ENCODE measurements around the gene MMEL1.

The MMEL1 gene

DNA sequence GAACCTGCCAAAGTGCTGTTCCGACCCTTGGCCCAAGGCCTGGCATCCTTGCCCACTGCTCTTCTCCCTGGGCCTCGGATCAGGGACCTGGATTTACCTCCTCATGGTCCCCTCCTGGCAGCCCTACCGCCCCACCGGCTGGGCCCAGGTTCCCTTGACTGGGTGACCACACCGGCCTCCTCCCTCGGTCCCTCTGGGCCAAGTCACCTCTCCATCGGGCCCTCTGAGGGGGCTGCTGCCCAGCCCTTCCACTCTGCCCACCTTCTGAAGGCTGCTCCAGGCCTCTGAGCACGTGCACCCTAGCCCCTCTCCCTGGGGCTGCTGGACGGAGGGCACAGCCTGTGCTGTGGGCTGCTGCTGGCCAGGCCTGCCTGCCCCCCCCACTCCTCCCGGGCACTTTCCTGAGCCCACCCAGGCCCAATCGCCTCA, 9.3 kb upstream of the MMEL1 start:
- no peak overlapping the region for H2AK5ac ChIP-seq (ENCODE audit: low read length, severe bottlenecking)
- no peak overlapping the region for H2BK5ac ChIP-seq (ENCODE audit: low read depth, low read length, poor library complexity, severe bottlenecking)
- H3K23ac ChIP-seq (ENCODE audit: low read length in 2 of 2) = peak overlapping the region in 1 of 2 experiments; percentile 46
- no peak overlapping the region for H2BK15ac ChIP-seq (ENCODE audit: low read depth, poor library complexity, severe bottlenecking)
- peaks cover 19% of the 10 kb centered on the region for H3K4me1 ChIP-seq (ENCODE audit: control insufficient read depth, insufficient read depth, low read depth, low read length)
- DNase-seq = no peak
- peaks cover 16 to 18% of the 10 kb centered on the region in 2 experiments for H3K27me3 ChIP-seq (ENCODE audit: control insufficient read depth in 1 of 2, insufficient read depth in 1 of 2, low read length in 2 of 2)
- H4K8ac ChIP-seq (ENCODE audit: low read length) = peak overlapping the region; percentile 86
- H2AFZ ChIP-seq (ENCODE audit: low read depth, low read length) = no peak overlapping the region
- peak overlapping the region; percentile 91 for H3K9ac ChIP-seq (ENCODE audit: low read length)
- H2BK120ac ChIP-seq (ENCODE audit: low read depth, low read length) = no peak overlapping the region
- H4K91ac ChIP-seq (ENCODE audit: low read length) = peak overlapping the region; percentile 47
- H2BK12ac ChIP-seq (ENCODE audit: low read length in 2 of 2) = peak overlapping the region in 1 of 2 experiments; percentile 15
- peak overlapping the region; percentile 87 to 88 for H3K4me3 ChIP-seq (ENCODE audit: insufficient read depth in 1 of 2, low read depth in 1 of 2, low read length in 2 of 2)
- no peaks in the 10 kb centered on the region for H3K36me3 ChIP-seq (ENCODE audit: control insufficient read depth in 1 of 2, insufficient read depth in 2 of 2, low read depth in 1 of 2, low read length in 2 of 2)
- 45% methylated on average over 11 of the region's 11 CpGs for WGBS
- peaks cover 11% of the 10 kb centered on the region for H3K9me3 ChIP-seq (ENCODE audit: control insufficient read depth, low read length)
- H3K18ac ChIP-seq (ENCODE audit: low read depth in 1 of 2, low read length in 2 of 2) = peak overlapping the region in 1 of 2 experiments; percentile 94
- H3K27ac ChIP-seq (ENCODE audit: low read length, poor library complexity, severe bottlenecking) = no peak overlapping the region
- H3K4me2 ChIP-seq (ENCODE audit: low read length, poor library complexity, severe bottlenecking) = peak overlapping the region; percentile 97
- H3K79me1 ChIP-seq (replicated peaks; ENCODE audit: low read length, poor library complexity, severe bottlenecking) = peaks cover 16% of the 10 kb centered on the region
- peak overlapping the region; percentile 64 to 71 for H3K4ac ChIP-seq (ENCODE audit: low read depth in 1 of 2, low read length in 2 of 2)
- peak overlapping the region in 1 of 2 experiments; percentile 78 for H3K14ac ChIP-seq (ENCODE audit: low read length in 2 of 2)

DNA sequence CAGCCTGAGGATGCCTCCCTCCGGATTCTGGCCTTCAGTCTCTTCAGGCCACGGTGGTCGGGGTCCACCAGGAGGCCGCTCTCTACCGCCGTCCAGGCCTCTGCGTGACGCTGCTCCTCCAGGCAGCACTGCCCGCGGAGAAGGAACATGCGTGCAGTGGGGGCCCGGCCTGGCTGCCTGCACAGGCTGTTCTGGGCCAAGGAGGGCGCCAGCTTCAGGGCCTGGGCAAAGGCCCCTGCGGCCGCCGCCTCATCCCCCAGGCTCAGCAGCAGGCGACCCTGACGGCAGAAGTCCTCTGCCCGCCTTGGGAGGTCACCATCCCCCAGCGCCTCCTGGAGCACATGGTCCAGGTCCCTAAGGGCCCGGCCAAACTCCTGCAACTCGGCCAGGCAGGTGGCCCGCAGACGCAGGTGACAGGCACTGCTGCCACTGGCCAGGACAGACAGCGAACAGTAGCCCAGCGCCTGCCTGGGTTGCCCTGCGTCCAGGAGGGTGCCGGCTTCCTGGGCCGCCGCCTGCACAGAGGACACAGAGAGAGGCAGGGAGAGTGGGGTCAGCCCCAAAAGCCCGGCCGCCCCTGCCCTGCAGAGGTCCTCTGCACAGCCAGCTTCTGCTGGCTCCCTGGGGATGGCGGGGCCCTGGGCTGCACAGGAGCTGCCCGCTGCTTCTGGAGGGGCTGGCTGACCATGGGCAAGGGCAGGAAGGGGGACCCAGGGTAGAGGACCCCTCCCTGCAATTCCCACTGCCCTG, 8.7 kb upstream of the MMEL1 start:
- H3K23ac ChIP-seq (ENCODE audit: low read length in 2 of 2) = no peak overlapping the region
- 92% methylated on average over 34 of the region's 34 CpGs for WGBS
- H2BK120ac ChIP-seq (ENCODE audit: low read depth, low read length) = no peak overlapping the region

DNA sequence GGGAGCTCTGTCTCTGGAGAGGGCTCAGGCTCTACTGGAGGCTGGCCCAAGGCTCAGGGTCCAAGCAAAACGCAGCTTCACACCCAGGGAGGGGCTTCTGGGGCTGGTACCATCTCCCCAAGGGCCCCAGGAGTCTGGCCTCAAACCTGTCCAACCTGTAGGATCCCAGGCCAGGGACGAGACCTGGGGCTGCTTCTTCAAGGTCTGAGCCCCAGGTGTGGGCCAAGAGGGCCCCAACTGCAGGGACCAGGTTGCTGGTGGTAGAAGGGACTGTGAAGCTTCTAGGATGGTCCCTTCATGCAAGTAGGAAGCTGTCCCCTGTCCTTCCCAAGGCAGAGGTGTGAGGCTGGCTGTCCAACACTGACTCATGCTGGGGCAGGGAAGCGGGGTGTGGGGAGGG, 7.8 kb upstream of the MMEL1 start:
- Histone ChIP-seq H3K27me3 (ENCODE audit: control insufficient read depth in 1 of 2, insufficient read depth in 1 of 2, low read length in 2 of 2) (peaks cover 22 to 25% of the 10 kb centered on the region in 2 experiments), H2AK5ac (ENCODE audit: low read length, severe bottlenecking) (no peak overlapping the region), H3K9me3 (ENCODE audit: control insufficient read depth, low read length) (peaks cover 6% of the 10 kb centered on the region), H2BK5ac (ENCODE audit: low read depth, low read length, poor library complexity, severe bottlenecking) (no peak overlapping the region), H3K18ac (ENCODE audit: low read depth in 1 of 2, low read length in 2 of 2) (no peak overlapping the region), H3K4ac (ENCODE audit: low read depth in 1 of 2, low read length in 2 of 2) (no peak overlapping the region), H3K4me1 (ENCODE audit: control insufficient read depth, insufficient read depth, low read depth, low read length) (peaks cover 19% of the 10 kb centered on the region), H3K27ac (ENCODE audit: low read length, poor library complexity, severe bottlenecking) (no peak overlapping the region), H3K23ac (ENCODE audit: low read length in 2 of 2) (no peak overlapping the region), H3K4me3 (ENCODE audit: insufficient read depth in 1 of 2, low read depth in 1 of 2, low read length in 2 of 2) (no peak overlapping the region), H3K14ac (ENCODE audit: low read length in 2 of 2) (no peak overlapping the region), H3K79me1 (replicated peaks; ENCODE audit: low read length, poor library complexity, severe bottlenecking) (peaks cover 16% of the 10 kb centered on the region), H3K36me3 (ENCODE audit: control insufficient read depth in 1 of 2, insufficient read depth in 2 of 2, low read depth in 1 of 2, low read length in 2 of 2) (no peaks in the 10 kb centered on the region), H3K4me2 (ENCODE audit: low read length, poor library complexity, severe bottlenecking) (no peak overlapping the region), H2AFZ (ENCODE audit: low read depth, low read length) (no peak overlapping the region), H4K8ac (ENCODE audit: low read length) (no peak overlapping the region), H4K91ac (ENCODE audit: low read length) (no peak overlapping the region), H2BK120ac (ENCODE audit: low read depth, low read length) (no peak overlapping the region), H2BK15ac (ENCODE audit: low read depth, poor library complexity, severe bottlenecking) (no peak overlapping the region), H3K9ac (ENCODE audit: low read length) (no peak overlapping the region), H2BK12ac (ENCODE audit: low read length in 2 of 2) (no peak overlapping the region)
- 88% methylated on average over 3 of the region's 3 CpGs for WGBS
- DNase-seq = no peak

More for the DNA sequence above, 8.7 kb upstream of the MMEL1 start:
- Histone ChIP-seq H4K8ac (ENCODE audit: low read length) (peak overlapping the region; percentile 28), H3K79me1 (replicated peaks; ENCODE audit: low read length, poor library complexity, severe bottlenecking) (peaks cover 16% of the 10 kb centered on the region), H3K36me3 (ENCODE audit: control insufficient read depth in 1 of 2, insufficient read depth in 2 of 2, low read depth in 1 of 2, low read length in 2 of 2) (no peaks in the 10 kb centered on the region), H3K9me3 (ENCODE audit: control insufficient read depth, low read length) (peaks cover 10% of the 10 kb centered on the region), H2AK5ac (ENCODE audit: low read length, severe bottlenecking) (no peak overlapping the region), H3K18ac (ENCODE audit: low read depth in 1 of 2, low read length in 2 of 2) (peak overlapping the region in 1 of 2 experiments; percentile 94), H3K4ac (ENCODE audit: low read depth in 1 of 2, low read length in 2 of 2) (no peak overlapping the region), H3K4me2 (ENCODE audit: low read length, poor library complexity, severe bottlenecking) (peak overlapping the region; percentile 97), H3K27me3 (ENCODE audit: control insufficient read depth in 1 of 2, insufficient read depth in 1 of 2, low read length in 2 of 2) (peaks cover 21 to 24% of the 10 kb centered on the region in 2 experiments), H3K4me3 (ENCODE audit: insufficient read depth in 1 of 2, low read depth in 1 of 2, low read length in 2 of 2) (peak overlapping the region in 1 of 2 experiments; percentile 87), H2BK12ac (ENCODE audit: low read length in 2 of 2) (no peak overlapping the region), H3K27ac (ENCODE audit: low read length, poor library complexity, severe bottlenecking) (no peak overlapping the region), H3K4me1 (ENCODE audit: control insufficient read depth, insufficient read depth, low read depth, low read length) (peaks cover 19% of the 10 kb centered on the region), H2BK5ac (ENCODE audit: low read depth, low read length, poor library complexity, severe bottlenecking) (no peak overlapping the region), H4K91ac (ENCODE audit: low read length) (no peak overlapping the region), H2AFZ (ENCODE audit: low read depth, low read length) (no peak overlapping the region), H2BK15ac (ENCODE audit: low read depth, poor library complexity, severe bottlenecking) (no peak overlapping the region), H3K9ac (ENCODE audit: low read length) (peak overlapping the region; percentile 91), H3K14ac (ENCODE audit: low read length in 2 of 2) (no peak overlapping the region)
- DNase-seq = no peak

DNA sequence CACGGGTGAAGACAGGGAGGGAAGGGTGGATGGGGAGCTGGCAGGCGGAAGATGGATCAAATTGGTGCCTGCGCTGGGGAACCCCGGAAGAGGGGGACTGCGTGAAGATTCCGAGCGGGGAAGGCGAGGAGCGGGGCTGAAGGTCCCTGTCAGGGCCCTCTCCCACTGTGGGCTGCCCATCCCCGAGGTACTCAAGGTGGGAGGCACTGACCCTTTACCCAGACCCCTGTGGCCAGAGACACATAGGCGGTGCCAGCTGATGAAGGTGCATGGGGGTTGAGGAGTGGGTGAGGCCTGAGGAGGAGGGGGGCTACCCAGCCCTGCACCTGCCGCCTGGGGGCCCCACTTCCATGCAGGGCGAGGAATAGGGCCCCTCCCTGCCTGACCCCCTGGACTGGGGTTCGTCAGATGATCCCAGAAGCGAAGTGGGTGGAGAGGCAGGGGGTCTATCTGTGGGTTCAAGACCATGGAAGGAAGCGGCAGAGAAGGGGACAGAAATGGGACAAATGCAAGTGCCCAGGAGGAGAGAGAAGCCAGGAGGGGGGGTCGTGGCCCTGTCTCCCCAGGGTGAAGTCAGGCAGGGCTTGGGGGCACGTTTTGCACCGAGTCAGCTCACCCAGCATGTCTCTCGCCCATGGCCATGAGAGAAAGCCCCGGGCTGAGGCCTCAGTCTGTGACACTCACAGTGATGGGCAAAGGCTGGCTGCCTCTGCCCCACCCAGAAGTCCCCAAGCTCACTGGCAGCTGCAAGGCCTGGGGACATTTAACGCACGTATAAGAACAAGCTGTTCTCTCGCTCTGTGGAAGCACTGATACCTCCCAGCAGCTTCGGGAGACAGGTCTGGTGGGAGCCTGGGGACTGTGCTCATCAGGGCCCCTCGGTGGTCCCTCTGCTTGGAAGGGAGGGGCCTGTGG, 7.0 kb upstream of the MMEL1 start:
- peaks cover 27 to 28% of the 10 kb centered on the region in 2 experiments for H3K27me3 ChIP-seq (ENCODE audit: control insufficient read depth in 1 of 2, insufficient read depth in 1 of 2, low read length in 2 of 2)
- no peak overlapping the region for H3K14ac ChIP-seq (ENCODE audit: low read length in 2 of 2)
- peaks cover 16% of the 10 kb centered on the region for H3K79me1 ChIP-seq (replicated peaks; ENCODE audit: low read length, poor library complexity, severe bottlenecking)
- H3K9me3 ChIP-seq (ENCODE audit: control insufficient read depth, low read length) = peaks cover 6% of the 10 kb centered on the region
- no peak for DNase-seq
- no peak overlapping the region for H3K4me3 ChIP-seq (ENCODE audit: insufficient read depth in 1 of 2, low read depth in 1 of 2, low read length in 2 of 2)
- 86% methylated on average over 26 of the region's 26 CpGs for WGBS
- no peak overlapping the region for H3K4me2 ChIP-seq (ENCODE audit: low read length, poor library complexity, severe bottlenecking)
- H2BK5ac ChIP-seq (ENCODE audit: low read depth, low read length, poor library complexity, severe bottlenecking) = no peak overlapping the region
- H3K23ac ChIP-seq (ENCODE audit: low read length in 2 of 2) = no peak overlapping the region
- no peak overlapping the region for H3K9ac ChIP-seq (ENCODE audit: low read length)
- no peak overlapping the region for H4K8ac ChIP-seq (ENCODE audit: low read length)
- peaks cover 19% of the 10 kb centered on the region for H3K4me1 ChIP-seq (ENCODE audit: control insufficient read depth, insufficient read depth, low read depth, low read length)
- H4K91ac ChIP-seq (ENCODE audit: low read length) = no peak overlapping the region
- no peak overlapping the region for H2AFZ ChIP-seq (ENCODE audit: low read depth, low read length)
- H2BK120ac ChIP-seq (ENCODE audit: low read depth, low read length) = no peak overlapping the region
- no peak overlapping the region for H3K27ac ChIP-seq (ENCODE audit: low read length, poor library complexity, severe bottlenecking)
- H3K36me3 ChIP-seq (ENCODE audit: control insufficient read depth in 1 of 2, insufficient read depth in 2 of 2, low read depth in 1 of 2, low read length in 2 of 2) = no peaks in the 10 kb centered on the region
- H3K4ac ChIP-seq (ENCODE audit: low read depth in 1 of 2, low read length in 2 of 2) = no peak overlapping the region
- H2BK12ac ChIP-seq (ENCODE audit: low read length in 2 of 2) = no peak overlapping the region
- H3K18ac ChIP-seq (ENCODE audit: low read depth in 1 of 2, low read length in 2 of 2) = no peak overlapping the region
- no peak overlapping the region for H2BK15ac ChIP-seq (ENCODE audit: low read depth, poor library complexity, severe bottlenecking)
- no peak overlapping the region for H2AK5ac ChIP-seq (ENCODE audit: low read length, severe bottlenecking)
